Stimulated activated CD8-positive, alpha-beta memory T cell treated with anti-CD3 and anti-CD28 coated beads, Interleukin-15, amount 100 ng/mL, for 4 hours (primary cell): Measurements from ENCODE around the gene PLEKHN1.

ENCODE experiments used
- DNase-seq, 2 donors: peaks; one replicate each; pipeline ENCODE4 v3.0.0-alpha.2; 2020; ENCODE audit warnings: low read depth in 2 of 2

Gene PLEKHN1

GRCh38 chr1:962381-963300 is 3.6 kb upstream of the PLEKHN1 start:
- DNase-seq: no peak

- no peak for DNase-seq
These were observed 3.0 kb upstream of the PLEKHN1 start for GRCh38 chr1:963301-963651.

GRCh38 chr1:963746-964525 is 2.3 kb upstream of the PLEKHN1 start:
- no peak for DNase-seq

DNA sequence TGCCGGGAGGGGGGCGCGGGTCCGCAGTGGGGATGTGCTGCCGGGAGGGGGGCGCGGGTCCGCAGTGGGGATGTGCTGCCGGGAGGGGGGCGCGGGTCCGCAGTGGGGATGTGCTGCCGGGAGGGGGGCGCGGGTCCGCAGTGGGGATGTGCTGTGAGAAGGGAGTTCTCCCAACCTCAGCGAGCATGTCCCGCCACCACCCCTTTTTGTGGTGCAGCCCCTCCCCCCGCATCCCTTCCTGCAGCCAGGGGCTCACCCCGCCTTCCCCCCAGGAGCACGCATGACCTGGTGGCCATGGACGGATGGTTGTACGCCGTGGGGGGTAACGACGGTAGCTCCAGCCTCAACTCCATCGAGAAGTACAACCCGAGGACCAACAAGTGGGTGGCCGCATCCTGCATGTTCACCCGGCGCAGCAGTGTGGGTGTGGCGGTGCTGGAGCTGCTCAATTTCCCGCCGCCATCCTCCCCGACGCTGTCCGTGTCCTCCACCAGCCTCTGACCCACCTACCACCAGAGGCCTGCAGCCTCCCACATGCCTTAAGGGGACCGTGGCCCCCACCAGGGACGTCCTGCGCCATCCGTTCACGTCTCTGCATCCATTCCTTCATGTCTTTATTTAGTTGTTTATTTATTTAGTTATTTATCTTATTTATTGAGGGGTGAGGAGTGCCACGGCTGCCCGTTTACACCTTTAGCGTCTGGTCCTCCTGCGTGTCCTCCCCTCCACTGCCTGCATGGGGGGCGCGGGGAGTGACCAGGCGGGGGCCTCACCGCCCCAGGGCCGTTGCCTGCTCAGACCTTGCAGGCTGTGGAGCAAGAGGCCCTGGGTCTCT is 1.4 kb upstream of the PLEKHN1 start:
- DNase-seq: no peak

DNA sequence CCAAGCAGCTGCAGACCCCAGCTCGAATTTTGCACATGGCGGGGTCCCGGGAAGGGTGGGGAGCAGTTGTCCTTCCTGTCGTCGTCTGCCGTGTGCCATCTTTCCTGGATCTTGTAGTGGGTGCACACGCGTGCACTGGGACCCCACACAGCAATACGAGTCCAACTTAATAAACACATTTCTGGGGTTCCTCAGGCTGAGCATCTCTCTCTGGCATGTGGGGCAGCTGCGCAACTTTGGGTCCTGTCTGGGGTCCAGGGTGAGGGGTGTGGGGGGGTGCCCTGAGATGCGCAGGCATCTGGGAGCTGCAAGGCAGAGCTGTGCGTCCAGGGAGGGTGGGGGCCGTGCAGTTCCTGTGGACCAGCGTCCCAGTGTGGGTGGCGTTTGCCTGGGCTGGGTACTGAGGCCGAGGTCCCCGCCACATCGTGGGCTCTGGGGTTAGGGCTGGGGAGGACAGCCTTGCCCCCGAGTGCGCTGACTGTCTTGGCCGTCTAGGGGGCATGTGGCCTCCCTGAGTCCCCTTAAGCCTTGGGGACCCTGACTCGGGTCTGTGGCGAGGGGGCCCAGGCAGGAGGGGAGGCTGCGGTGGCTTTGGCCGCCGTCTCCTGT is 652 bp upstream of the PLEKHN1 start:
- no peak for DNase-seq

DNA sequence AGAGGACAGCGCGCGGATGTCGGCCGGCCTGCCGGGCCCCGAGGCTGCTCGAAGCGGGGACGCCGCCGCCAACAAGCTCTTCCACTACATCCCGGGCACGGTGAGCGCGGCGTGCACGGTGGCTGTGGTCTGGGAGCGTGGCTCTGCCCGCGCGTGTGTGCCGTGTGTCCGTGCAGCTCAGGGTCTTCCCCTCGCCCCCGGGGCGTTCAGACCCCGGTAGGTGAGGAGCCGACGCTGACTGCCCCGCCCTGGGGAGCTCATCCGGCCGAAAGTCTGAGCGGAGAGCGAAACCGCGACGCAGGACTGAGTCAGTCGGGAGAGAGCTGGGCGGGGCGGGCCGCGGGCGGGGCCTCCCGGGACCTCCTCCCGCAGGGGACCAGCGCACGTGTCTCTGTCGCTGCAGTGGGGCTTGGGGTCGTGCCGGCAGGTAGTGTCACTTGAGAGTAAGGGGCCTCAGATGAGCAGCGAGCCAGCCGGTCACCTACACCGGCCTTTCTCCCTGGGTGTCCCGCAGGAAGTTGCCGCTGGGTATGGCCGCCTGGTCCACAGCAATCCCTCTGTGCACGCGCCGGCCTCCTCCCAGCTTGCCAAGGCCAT is 520 bp downstream of the PLEKHN1 start:
- DNase-seq: peak; percentile 68 to 72

GRCh38 chr1:967466-968343 is 1.4 kb downstream of the PLEKHN1 start:
- no peak for DNase-seq

- DNase-seq: no peak
These were observed 3.1 kb downstream of the PLEKHN1 start for GRCh38 chr1:969260-969855.

GRCh38 chr1:970242-970972 is 4.1 kb downstream of the PLEKHN1 start:
- no peak for DNase-seq

DNA sequence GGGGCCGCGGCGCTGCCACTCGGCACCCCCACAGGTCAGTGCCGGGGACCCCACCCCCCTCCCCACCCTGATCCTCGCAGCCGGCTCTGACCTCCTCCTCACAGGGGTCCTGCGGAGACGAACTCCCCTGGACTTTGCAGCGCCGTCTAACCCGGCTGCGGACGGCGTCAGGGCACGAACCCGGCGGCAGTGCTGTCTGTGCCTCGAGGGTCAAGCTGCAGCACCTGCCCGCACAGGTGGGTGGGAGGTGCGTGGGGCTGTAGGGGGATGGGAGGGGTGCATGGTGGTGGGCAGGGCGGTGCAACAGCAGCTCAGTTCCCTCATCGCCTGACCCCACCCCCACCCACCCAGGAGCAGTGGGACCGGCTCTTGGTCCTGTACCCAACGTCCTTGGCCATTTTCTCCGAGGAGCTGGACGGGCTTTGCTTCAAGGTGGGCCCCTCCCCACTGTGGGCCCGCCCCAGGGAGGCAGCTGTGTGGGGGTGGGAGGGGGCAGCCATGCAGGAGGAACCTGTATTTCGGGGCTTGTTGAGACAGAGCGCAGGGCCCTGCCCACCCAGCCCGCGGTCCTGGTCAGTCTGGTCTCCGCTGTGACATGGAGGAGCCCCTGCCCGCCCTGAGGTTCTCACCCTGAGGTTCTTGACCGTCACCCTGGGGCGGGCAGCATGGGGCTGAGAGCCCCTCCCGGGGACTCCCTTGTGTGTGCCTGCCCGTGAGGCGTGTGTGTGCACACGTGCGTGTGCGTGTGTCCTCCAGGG is 4.9 kb downstream of the PLEKHN1 start:
- no peak for DNase-seq

DNA sequence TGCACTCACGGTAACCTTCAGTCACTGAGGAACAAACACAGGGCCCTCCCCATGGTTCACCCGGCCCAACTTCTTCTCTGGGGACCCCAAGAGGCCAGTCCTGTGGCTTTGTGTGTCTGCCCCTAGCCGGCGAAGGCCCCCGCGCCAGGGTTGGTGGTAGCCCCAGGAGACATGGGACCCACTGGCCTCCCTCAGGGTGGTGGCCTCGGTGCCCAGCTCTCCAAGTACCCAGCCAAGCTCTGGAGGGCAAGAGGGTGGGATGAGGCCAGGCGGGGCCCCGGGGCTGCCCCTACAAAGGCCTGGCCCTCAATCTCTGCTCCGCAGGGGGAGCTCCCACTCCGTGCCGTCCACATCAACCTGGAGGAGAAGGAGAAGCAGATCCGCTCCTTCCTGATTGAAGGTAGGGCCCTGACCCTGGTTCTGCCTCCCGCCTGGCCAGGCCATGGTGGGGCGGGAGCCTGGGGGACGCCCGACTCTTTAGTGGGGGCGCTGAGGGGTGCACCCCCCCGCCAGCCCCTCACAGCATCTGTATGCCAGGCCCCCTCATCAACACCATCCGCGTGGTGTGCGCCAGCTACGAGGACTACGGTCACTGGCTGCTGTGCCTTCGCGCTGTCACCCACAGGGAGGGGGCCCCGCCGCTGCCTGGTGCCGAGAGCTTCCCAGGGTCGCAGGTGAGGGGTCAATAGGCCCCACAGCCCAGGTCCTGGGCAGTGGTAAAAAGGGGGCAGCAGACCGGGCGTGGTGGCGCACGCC is 5.6 kb downstream of the PLEKHN1 start:
- DNase-seq: no peak

GRCh38 chr1:972726-973458 is 6.6 kb downstream of the PLEKHN1 start:
- no peak for DNase-seq

GRCh38 chr1:973459-974292 is 7.4 kb downstream of the PLEKHN1 start:
- no peak for DNase-seq

GRCh38 chr1:974293-974640 is 8.0 kb downstream of the PLEKHN1 start:
- no peak for DNase-seq

DNA sequence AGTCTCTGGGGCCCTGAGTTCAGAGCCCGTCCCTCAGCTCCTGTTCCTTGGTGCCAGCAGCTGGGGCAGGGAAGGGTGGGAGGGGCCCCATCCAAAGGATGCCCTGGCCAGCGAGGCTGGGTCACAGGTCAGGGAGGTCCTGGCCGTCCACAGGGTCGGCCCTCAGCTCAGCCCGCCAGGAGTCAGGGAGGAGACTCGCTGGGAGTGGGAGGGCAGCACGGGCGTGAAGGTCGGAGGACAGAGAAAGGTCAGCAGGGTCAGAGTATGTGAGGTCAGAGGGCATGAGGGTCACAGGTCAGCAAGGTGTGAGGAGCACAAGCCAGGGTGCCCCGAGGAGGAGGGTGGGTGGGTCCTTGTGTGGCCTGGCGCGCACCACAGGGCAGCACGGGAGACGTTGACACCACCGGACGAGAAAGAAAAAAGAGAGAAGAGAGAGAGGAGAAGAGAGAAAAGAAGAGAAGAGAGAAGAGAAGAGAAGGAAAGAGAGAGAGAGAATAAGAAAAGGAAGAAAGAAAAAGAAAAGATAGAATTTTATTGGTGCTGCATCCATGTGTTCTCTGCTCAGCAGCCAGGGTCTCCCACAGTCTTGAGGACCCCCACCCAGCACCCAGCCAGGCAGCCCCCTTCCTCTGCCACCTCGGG is 8.5 kb downstream of the PLEKHN1 start:
- no peak for DNase-seq

- no peak for DNase-seq
These were observed 9.1 kb downstream of the PLEKHN1 start for GRCh38 chr1:975365-975764.
